Measurements from ENCODE around the gene CUL7.

DNA sequence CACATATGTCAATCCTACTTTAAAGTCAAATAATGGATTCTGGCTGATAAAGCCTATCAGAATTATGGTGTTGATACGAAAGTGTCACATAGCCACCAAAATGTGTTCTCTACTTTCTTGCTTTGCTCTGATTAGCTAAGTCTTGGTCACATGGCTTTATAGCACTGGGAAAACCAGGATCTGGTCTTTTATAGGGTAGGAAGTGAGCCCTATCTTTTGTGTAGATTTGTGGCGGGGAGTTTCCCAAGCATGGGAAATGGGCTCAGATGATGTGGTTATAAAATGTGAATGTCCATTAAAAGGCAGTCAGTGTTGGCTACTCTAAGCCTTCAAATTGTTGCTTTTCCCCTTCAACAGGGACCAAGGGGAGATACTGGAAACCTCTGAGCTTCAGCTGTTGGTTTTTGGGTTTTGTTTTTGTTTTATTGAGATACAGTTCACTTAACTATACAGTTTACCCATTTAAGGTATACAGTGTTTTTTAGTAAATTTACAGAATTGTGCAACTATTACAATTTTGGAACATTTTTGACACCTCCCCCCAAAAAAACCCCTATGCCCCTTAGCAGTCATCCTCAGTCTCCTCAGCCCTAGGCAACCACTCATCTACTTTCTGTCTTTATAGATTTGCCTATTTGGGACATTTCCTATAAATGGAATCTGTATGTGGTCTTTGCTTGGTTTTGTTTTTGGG is 20.0 kb downstream of the CUL7 start:
- TF ChIP-seq, protein P1, sequence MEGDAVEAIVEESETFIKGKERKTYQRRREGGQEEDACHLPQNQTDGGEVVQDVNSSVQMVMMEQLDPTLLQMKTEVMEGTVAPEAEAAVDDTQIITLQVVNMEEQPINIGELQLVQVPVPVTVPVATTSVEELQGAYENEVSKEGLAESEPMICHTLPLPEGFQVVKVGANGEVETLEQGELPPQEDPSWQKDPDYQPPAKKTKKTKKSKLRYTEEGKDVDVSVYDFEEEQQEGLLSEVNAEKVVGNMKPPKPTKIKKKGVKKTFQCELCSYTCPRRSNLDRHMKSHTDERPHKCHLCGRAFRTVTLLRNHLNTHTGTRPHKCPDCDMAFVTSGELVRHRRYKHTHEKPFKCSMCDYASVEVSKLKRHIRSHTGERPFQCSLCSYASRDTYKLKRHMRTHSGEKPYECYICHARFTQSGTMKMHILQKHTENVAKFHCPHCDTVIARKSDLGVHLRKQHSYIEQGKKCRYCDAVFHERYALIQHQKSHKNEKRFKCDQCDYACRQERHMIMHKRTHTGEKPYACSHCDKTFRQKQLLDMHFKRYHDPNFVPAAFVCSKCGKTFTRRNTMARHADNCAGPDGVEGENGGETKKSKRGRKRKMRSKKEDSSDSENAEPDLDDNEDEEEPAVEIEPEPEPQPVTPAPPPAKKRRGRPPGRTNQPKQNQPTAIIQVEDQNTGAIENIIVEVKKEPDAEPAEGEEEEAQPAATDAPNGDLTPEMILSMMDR (conservative IDR thresholded peaks at IDR 0.05 in 1 of 2, IDR thresholded peaks at IDR 0.05 in 1 of 2; ENCODE audit: low read depth in 1 of 2, low read length in 2 of 2), result no peak
- no peak for TF ChIP-seq EZH2 (IDR thresholded peaks at IDR 0.05; ENCODE audit: low read length, missing control alignments)
